Islet of Langerhans (tissue), 1 donor: ENCODE data around the gene NR0B2.
"Not testable (repeated sequence)": the region's sequence is repeated elsewhere in the genome, so short reads cannot be mapped to it uniquely, and the experiment has no call there.

ENCODE experiments used
- FAIRE-seq: peaks from one replicate; lab custom pipeline; 2011; peaks lifted over from hg19 to GRCh38; lab: Jason Lieb, UNC

NR0B2 gene

DNA sequence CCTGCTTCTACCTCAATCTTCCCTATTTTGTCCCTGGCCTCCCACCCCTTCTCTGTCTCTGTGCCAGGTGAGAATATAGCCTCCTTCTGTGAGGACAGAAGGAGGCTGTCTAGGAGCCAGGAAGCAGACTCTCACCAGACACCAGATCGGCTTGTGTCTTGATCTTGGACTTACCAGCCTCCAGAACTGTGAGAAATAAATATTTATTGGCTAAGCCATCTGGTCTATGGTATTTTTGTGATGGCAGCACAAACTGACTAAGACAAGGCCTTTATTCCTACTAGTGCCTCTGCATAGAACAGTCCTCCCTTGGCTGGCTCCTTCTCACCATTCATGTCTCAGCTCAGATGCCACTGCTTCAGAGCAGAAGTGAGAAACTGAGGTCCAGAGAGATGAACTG, 25.5 kb downstream of the NR0B2 start:
- no peak for FAIRE-seq

DNA sequence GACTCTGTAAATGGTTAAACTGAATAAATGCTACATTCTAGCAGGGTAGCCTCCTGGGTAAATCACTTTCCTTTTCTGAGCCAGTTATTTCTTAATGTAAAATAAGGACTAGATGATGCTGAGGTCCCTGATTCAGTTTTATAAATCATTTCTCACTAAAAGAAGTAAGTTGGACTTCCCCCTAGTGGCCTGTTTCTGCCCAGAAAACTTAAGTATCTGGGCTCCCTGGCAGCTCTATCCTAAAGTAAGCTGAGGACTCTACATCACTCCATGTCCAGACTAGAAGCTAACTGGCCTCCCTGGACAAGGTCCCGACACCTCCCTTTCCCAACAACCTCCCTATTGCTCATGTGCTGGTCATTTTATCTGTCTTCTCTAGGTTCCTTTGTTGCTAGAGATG, 26.6 kb downstream of the NR0B2 start:
- no peak for FAIRE-seq

DNA sequence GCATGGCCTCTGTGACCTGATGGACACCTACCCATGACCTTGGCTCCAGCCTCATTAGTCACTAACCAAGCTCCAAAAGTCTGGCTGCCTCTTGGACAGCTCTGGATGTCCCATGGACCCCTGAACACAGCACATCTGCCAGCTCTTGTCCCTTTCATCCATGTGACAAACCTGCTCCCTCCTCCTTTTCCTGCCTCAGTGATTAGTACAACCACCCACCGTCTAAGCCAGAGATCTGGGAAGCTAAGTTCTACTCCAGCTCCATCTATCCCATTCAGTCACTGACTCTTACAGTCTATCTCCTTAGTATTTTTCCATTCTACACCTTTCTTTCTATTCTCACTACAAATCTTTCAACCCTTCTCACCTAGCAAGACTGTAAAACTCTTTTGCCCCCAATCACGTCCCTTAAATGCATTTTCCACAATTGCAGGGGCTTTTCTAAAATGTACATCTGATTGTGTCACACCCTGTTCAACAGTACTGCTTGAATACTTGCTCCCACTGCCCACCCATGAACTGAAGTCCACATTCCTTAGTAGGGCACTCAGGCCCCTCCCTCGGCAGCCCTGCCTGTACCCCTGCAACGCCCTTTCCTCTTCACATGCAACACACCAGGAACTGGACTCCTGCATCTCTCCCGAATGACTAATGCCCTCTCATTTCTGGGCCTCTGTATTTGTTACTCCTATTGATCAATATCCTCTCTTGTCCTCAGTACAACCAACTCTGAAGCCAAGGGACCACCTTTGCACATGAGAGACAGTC, 30.9 kb downstream of the NR0B2 start:
- no peak for FAIRE-seq

DNA sequence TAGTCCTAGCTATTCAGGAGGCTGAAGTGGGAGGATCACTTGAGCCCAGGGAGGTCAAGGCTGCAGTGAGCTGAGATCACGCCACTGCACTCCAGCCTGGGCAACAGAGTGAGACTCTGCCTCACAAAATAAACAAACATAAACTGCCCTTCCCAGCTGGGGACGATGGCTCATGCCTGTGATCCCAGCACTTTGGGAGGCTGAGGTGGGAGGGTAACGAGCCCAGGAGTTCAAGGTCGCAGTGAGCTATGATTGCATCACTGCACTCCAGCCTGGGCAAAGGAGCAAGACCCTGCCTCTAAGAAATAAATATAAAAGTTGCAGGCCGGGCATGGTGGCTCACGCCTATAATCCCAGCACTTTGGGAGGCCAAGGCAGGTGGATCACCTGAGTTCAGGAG, 32.2 kb downstream of the NR0B2 start:
- not testable (repeated sequence) for FAIRE-seq

DNA sequence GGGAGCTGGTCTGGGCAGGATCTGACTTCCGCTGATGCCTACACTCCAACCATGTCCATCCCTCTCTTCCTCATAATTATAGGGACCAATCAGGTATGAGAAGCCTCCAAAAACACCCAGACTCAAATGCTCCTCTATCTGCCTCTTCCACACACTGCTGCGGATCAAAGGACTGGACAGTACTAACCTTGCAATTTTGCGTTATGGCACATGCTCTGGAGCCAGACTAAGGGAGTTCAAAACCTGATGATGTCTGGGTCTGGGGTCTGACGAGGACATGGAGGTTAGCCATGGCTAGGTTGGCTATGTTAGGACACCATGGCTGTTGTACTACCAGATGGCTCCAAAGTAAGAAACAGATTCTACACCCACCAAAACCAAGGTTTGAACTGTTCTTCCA, 34.0 kb downstream of the NR0B2 start:
- no peak for FAIRE-seq

DNA sequence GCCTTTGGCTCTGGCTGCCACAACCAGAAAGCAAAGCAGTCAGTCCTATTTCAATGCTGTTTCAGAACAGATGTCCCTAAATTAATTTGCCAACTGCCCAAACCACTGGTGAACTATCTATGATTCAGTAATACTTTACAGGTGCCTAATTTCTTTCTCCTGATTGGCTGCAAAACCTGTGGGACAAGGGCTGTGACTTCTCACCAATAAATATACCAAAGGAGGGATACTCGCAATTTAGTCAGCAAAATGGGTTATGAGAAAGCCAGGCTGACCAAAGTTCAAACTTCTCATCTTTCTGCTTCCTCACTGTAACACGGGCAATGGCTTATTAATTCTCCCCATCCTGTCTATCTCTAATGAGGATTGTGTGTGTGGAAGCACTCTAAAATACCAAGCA, 36.4 kb downstream of the NR0B2 start:
- FAIRE-seq: no peak

DNA sequence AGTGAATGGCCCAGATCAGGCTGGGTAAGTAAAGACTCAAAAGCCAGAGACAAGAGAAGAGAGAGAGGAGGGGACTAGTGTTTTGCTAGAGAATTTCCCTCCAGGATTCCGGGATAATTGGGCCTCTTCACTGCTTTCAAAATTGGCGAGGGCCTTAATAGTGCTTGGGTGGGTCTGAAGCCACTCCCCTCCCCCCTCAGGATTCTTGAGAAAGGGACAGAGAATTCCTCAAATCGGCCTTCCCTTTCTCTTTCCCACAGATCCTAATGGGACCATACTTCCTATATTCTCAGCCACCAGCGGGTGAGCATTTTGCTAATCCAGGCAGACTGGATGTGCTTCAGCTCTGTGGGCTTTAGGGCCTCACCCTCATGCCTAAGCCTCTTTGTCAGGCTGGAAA, 38.9 kb downstream of the NR0B2 start:
- no peak for FAIRE-seq

DNA sequence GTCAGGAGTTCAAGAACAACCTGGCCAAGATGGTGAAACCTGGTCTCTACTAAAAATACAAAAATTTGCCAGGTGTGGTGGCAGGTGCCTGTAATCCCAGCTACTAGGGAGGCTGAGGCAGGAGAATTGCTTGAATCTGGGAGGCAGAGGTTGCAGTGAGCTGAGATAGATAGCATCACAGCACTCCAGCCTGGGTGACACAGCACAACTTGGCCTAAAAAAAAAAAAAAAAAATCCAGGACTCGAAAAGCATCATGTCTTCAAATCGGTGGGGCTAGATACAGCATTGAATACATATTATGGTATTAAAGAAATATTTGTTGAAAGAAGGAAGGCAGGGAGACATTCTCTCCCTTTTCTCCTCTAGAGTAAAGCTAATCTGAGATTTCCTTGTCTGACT, 40.7 kb downstream of the NR0B2 start:
- FAIRE-seq: not testable (repeated sequence)

DNA sequence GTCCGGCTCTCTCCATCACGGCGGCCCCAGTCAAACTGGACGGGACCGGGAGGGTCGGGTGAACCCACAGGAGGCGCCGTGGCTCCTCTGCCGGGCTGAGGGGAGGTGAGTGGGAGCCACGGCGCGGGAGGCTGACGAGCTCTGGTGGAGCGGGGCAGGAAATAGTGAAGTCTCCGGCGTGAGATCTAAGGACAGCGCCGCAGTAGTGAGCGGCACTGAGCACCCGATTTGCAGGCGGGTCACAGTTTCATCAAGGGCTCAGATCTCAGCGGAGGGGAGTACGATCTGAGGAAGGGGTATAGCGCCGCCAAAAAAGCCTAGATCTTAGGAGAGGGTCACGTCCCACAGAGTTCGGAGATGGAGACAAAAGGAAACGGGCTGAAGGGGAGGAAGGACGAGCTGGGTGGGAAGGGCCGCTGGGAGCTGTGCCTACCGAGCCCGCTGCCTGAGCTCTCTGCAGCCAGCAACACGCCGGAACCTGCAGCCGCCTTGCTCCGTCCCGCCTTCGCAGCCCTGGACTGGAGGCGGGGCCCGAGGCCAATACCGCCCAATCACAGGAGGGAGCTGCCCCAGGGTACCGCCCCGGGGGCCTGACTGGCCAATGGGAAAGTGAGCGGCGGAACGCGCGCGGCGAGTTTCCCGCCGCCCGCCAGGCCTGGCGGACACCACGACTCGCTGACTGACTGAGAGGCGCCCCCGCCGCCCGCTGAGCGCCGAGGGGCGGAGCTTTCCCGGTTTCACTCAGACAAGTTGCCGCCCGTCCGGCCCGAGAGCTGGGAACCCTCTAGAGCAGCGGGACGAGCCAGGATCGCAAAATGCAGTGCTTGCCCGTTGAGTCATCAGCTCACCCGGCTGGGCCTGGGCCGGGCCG, 48.9 kb downstream of the NR0B2 start:
- FAIRE-seq: no peak

DNA sequence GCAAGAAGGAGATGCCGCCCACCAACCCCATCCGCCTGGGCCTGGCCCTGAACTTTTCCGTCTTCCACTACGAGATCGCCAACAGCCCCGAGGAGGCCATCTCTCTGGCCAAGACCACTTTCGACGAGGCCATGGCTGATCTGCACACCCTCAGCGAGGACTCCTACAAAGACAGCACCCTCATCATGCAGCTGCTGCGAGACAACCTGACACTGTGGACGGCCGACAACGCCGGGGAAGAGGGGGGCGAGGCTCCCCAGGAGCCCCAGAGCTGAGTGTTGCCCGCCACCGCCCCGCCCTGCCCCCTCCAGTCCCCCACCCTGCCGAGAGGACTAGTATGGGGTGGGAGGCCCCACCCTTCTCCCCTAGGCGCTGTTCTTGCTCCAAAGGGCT, 50.1 kb downstream of the NR0B2 start:
- FAIRE-seq: no peak

DNA sequence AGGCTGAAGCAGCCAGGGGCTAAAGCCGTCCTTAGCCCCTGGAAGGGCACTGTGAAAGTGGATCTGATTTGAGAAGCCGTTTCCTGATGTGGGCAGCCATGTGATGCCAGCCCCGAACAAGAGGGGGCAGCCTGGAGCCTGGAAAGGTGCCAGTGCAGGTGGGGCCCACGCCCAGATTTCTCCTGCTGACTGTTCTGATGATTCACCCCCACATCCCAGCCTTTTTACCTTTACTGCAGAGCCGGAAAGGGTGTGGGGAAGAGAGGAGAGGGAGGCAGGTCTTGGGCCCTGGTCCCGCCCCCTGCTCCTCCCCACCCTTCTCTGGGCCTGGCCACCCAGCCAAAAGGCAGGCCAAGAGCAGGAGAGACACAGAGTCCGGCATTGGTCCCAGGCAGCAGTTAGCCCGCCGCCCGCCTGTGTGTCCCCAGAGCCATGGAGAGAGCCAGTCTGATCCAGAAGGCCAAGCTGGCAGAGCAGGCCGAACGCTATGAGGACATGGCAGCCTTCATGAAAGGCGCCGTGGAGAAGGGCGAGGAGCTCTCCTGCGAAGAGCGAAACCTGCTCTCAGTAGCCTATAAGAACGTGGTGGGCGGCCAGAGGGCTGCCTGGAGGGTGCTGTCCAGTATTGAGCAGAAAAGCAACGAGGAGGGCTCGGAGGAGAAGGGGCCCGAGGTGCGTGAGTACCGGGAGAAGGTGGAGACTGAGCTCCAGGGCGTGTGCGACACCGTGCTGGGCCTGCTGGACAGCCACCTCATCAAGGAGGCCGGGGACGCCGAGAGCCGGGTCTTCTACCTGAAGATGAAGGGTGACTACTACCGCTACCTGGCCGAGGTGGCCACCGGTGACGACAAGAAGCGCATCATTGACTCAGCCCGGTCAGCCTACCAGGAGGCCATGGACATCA, 50.7 kb downstream of the NR0B2 start, which contains the start of gene SFN:
Gene SFN (plus strand): TSS at position 369 of the 904 bp plus-strand sequence. CDS start 64 bp downstream, at position 433.
- no peak for FAIRE-seq

DNA sequence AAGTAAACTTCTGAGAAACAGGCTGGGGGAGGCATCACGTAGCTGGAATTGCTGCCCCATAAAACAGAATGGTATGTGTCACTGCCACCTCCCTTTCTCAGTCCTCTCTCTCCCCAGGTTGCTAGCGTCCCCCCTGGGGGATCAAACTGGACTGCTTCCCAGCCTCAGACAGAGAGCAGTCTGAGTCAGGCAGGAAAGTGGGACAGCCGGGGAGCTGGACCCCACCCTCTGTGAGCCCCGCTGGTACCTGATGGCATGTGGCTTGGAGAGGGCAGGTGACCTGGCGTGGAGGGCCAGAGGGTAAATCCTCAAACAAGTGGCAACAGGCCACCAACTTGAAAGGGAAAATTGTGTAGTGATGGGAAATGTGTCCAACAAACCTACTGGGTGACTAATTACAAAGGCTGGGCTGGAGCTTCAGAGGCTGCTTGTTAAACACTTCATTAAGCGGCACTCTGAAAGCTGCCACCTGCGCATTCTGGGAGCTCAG, 51.8 kb downstream of the NR0B2 start:
- no peak for FAIRE-seq
